IMR-90 (cell line): ENCODE results near the gene KRI1.

Experiments used
- BHLHE40 ChIP-seq: fragments of 150-350 bp; IDR thresholded peaks from 2 replicates; pipeline ENCODE4 v1.6.1; 2016; ENCODE audit warnings: mild to moderate bottlenecking, low read depth, low read length
- CHD1 ChIP-seq: IDR thresholded peaks from 2 replicates; pipeline ENCODE4 v1.6.1; 2012; ENCODE audit warnings: low read depth, low read length, improper control_type of control experiment
- ELK1 ChIP-seq: fragments of 150-350 bp; IDR thresholded peaks from 2 replicates; pipeline ENCODE4 v1.6.1; 2016; ENCODE audit warnings: low read depth, mild to moderate bottlenecking, low read length, moderate library complexity, borderline replicate concordance
- FOS ChIP-seq: fragments of 150-350 bp; IDR thresholded peaks from 2 replicates; pipeline ENCODE4 v1.6.1; 2016; ENCODE audit warnings: low read depth, low read length
- MAFK ChIP-seq: IDR thresholded peaks from 2 replicates; pipeline ENCODE4 v1.6.1; 2012; ENCODE audit warnings: low read depth, low read length, improper control_type of control experiment
- MAZ ChIP-seq: IDR thresholded peaks from 2 replicates; pipeline ENCODE4 v1.6.1; 2012; ENCODE audit warnings: low read depth, mild to moderate bottlenecking, low read length, improper control_type of control experiment, moderate library complexity, borderline replicate concordance
- MXI1 ChIP-seq: IDR thresholded peaks from 2 replicates; pipeline ENCODE4 v1.6.1; 2012; ENCODE audit warnings: low read depth, mild to moderate bottlenecking, low read length, moderate library complexity, borderline replicate concordance
- POLR2A ChIP-seq: IDR thresholded peaks from 2 replicates; pipeline ENCODE4 v1.6.1; 2012; ENCODE audit warnings: mild to moderate bottlenecking, low read depth, low read length
- RAD21 ChIP-seq: IDR thresholded peaks from 2 replicates; pipeline ENCODE4 v1.6.1; 2012; ENCODE audit warnings: low read length, improper control_type of control experiment
- RFX5 ChIP-seq: IDR thresholded peaks from 2 replicates; pipeline ENCODE4 v1.8.0; 2012; ENCODE audit warnings: low read depth, mild to moderate bottlenecking, low read length, moderate library complexity
- TF ChIP-seq, protein P1 (sequence below): conservative IDR thresholded peaks from 2 replicates; pipeline ENCODE4 v1.5.1; 2012; ENCODE audit warnings: mild to moderate bottlenecking, low read depth, low read length, improper control_type of control experiment

DNA sequence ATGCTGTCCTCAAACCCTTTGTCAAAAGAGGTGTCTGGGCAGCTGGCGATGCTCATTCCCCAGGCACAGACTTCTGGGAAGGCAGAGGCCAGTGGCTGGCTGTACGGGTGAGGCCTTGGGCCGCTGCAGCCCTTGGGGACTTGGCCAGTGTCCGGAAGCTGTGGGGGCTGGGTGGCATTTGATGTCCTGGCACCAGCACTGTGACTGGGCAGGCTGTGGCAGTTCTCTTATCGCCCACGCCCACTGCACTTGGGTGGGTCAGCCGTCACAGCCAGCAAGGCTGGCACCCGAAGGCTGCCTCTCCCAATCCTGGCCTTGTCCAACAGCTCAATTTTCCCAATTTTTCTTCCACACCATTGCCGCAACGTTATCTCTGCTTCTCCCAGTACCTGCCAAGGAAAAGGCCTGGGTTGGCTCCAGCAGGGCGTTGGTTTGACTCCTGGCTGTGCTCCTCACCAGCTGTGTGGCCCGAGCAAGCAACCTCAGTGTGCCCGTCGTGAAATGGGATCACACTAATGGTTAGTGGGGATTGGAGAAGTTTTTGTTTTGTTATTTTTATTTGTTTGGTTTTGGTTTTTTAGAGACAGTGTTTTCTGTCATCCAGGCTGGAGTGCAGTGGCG is 46.8 kb upstream of the KRI1 start:
- no peak for TF ChIP-seq POLR2A
- TF ChIP-seq, protein P1, sequence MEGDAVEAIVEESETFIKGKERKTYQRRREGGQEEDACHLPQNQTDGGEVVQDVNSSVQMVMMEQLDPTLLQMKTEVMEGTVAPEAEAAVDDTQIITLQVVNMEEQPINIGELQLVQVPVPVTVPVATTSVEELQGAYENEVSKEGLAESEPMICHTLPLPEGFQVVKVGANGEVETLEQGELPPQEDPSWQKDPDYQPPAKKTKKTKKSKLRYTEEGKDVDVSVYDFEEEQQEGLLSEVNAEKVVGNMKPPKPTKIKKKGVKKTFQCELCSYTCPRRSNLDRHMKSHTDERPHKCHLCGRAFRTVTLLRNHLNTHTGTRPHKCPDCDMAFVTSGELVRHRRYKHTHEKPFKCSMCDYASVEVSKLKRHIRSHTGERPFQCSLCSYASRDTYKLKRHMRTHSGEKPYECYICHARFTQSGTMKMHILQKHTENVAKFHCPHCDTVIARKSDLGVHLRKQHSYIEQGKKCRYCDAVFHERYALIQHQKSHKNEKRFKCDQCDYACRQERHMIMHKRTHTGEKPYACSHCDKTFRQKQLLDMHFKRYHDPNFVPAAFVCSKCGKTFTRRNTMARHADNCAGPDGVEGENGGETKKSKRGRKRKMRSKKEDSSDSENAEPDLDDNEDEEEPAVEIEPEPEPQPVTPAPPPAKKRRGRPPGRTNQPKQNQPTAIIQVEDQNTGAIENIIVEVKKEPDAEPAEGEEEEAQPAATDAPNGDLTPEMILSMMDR = no peak
- no peak for TF ChIP-seq RAD21
- TF ChIP-seq CHD1 = no peak
- TF ChIP-seq FOS = no peak
- TF ChIP-seq MAFK = no peak
- no peak for TF ChIP-seq ELK1
- no peak for TF ChIP-seq BHLHE40
- TF ChIP-seq RFX5 = no peak
- TF ChIP-seq MXI1 = no peak
- TF ChIP-seq MAZ = no peak
